Activated CD4-positive, alpha-beta memory T cell treated with anti-CD3 and anti-CD28 coated beads for 36 hours (primary cell): ENCODE results near the gene ZC3HAV1. TPM values are rescaled to one million over a fixed set of nuclear protein-coding genes. Genes with fewer than 3 reads are reported as not detected.
"Not testable (repeated sequence)": the region's sequence is repeated elsewhere in the genome, so short reads cannot be mapped to it uniquely, and the experiment has no call there.

Source experiments
- CTCF ChIA-PET: fragments of 350-600 bp; sonication (Branson Sonifier 250); formaldehyde crosslinking; loops from one replicate; lab custom pipeline; 2021; ENCODE audit warnings: antibody characterized with exemption, inconsistent platforms; lab: Charles Lee
- POLR2A ChIA-PET: fragments of 350-600 bp; sonication (Branson Sonifier 250); formaldehyde crosslinking; loops from one replicate; lab custom pipeline; 2021; ENCODE audit warnings: antibody characterized with exemption; lab: Charles Lee
- DNase-seq: peaks from one replicate; pipeline ENCODE4 v3.0.0-alpha.2; 2020
- H3K27ac Mint-ChIP-seq: one replicate; pipeline ENCODE4 v1.8.0; 2021; ENCODE audit warnings: mixed read lengths
- H3K27me3 Mint-ChIP-seq: one replicate; pipeline ENCODE4 v1.8.0; 2021; ENCODE audit warnings: mixed read lengths
- H3K36me3 Mint-ChIP-seq: one replicate; pipeline ENCODE4 v1.8.0; 2021; ENCODE audit warnings: mixed read lengths
- H3K4me1 Mint-ChIP-seq: one replicate; pipeline ENCODE4 v1.8.0; 2021; ENCODE audit warnings: low read depth, mixed read lengths
- H3K4me3 Mint-ChIP-seq: one replicate; pipeline ENCODE4 v1.8.0; 2021; ENCODE audit warnings: mild to moderate bottlenecking, mixed read lengths
- H3K9me3 Mint-ChIP-seq: one replicate; pipeline ENCODE4 v1.8.0; 2021; ENCODE audit warnings: mixed read lengths
- intact Hi-C: fragments of 100-400 bp; cut with micrococcal nuclease; formaldehyde crosslinking; loops from one replicate; pipeline ENCODE4 v1.15.1; 2023
- total RNA-seq, 2 experiments: library from RNA; stranded (reverse); gene quantifications; one replicate each; pipeline ENCODE4 v1.2.3, GENCODE V29; 2021

ZC3HAV1 gene
- total RNA-seq, 2 experiments from 2014 or later = 99.3 to 99.6 TPM

- Mint-ChIP-seq H3K27ac (peak overlapping the region; percentile 79), H3K27me3 (no peaks in the 10 kb centered on the region), H3K36me3 (peaks cover 85% of the 10 kb centered on the region), H3K9me3 (peaks cover 18% of the 10 kb centered on the region), H3K4me3 (no peak overlapping the region), H3K4me1 (peaks cover 82% of the 10 kb centered on the region)
- DNase-seq = no peak
- CTCF ChIA-PET = interaction anchor here (1.7 to 5.2 kb wide), 2 partner anchors 12 to 70 kb away, joined by 3 to 38 read pairs; no protein-coding TSS in a partner anchor
- intact Hi-C loops = no loop called here
- POLR2A ChIA-PET = interaction anchor here (0.9 kb wide), 1 partner anchor 8 kb away, joined by 3 read pairs; no protein-coding TSS in a partner anchor
Observed at GRCh38 chr7:139087212-139087611, 22.3 kb downstream of the ZC3HAV1 start.

DNA sequence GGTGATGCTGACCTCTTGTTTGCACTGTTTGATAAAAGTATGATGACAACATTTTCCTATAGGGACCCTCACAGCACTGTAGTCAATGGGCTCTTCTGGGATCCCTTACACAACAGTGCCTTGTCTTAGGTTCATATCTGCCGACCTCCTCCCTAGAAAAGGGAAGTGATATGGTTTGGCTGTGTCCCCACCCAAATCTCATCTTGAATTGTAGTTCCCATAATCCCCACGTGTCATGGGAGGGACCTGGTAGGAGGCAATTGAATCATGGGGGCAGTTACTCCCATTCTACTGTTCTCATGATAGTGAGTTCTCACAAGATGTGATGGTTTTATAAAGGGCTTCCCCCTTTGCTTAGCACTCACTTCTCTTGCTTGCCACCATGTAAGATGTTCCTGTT, 23.1 kb downstream of the ZC3HAV1 start:
- intact Hi-C loops = no loop called here
- ChIA-PET POLR2A (interaction anchor here (0.7 to 1.6 kb wide), 2 partner anchors 9 to 12 kb away, joined by 3 to 6 read pairs; no protein-coding TSS in a partner anchor), CTCF (interaction anchor here (0.6 to 5.2 kb wide), 2 partner anchors 11 to 273 kb away, joined by 3 to 38 read pairs; partner anchors contain the start of gene LUC7L2)
- Mint-ChIP-seq H3K9me3 (peaks cover 18% of the 10 kb centered on the region), H3K4me3 (no peak overlapping the region), H3K27ac (peak overlapping the region; percentile 79), H3K36me3 (peaks cover 83% of the 10 kb centered on the region), H3K27me3 (no peaks in the 10 kb centered on the region), H3K4me1 (peaks cover 79% of the 10 kb centered on the region)
- no peak for DNase-seq

DNA sequence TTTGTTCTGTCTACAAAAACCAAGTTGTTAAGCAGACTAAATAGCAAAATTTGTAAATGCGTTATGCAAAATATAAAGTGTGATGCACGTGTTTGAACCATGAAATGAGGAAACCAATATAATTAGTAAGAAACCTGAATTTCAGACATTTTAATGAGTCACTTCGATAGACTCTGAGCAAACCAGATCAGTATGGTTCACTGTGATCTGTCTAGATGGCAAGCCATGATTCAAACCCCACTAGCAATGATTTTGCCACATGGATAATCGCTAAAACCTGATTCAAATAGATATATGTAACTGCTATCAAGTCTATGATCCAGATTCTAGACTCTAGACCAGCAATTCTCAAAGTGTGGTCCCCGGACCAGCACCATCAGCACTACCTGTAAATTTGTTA, 24.8 kb downstream of the ZC3HAV1 start:
- intact Hi-C loops = loop anchor here (1.0 kb wide), 2 partner anchors 11 to 16 kb away; no protein-coding TSS in a partner anchor
- H3K9me3 Mint-ChIP-seq = peaks cover 18% of the 10 kb centered on the region
- DNase-seq = no peak
- H3K27ac Mint-ChIP-seq = peak overlapping the region; percentile 79
- POLR2A ChIA-PET = interaction anchor here (0.7 to 1.3 kb wide), 4 partner anchors 9 to 49 kb away, joined by 3 to 4 read pairs (median 4); a partner anchor contains a TSS
- no peaks in the 10 kb centered on the region for H3K27me3 Mint-ChIP-seq
- H3K4me1 Mint-ChIP-seq = peaks cover 86% of the 10 kb centered on the region
- no peak overlapping the region for H3K4me3 Mint-ChIP-seq
- CTCF ChIA-PET = interaction anchor here (0.9 to 5.2 kb wide), 3 partner anchors 9 to 42 kb away, joined by 3 to 38 read pairs (median 4); no protein-coding TSS in a partner anchor
- H3K36me3 Mint-ChIP-seq = peaks cover 91% of the 10 kb centered on the region

GRCh38 chr7:139081584-139081983, 27.9 kb downstream of the ZC3HAV1 start:
- intact Hi-C loops = no loop called here
- POLR2A ChIA-PET = interaction anchor here (0.7 to 1.6 kb wide), 2 partner anchors 11 to 25 kb away, joined by 3 read pairs; no protein-coding TSS in a partner anchor
- peak overlapping the region; percentile 81 for H3K27ac Mint-ChIP-seq

DNA sequence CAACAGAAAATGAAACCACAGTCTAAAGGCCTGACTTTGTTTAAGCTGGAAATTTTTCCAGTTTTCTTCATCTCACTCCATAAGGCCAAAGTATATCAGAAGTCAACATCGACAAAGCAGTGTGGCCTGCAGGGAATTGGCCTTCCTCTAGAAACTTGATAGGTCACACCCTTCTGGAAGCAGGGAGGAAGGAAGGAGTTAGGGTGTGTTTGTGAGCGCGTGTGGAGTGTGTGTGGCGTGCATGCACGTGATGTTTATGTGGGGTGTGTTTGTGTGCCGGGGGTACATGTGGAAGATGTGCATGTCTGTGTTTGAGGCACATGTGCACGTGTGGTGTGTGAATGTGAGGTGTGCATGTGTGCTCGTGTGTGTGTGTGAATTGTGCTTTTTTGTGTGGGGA, 28.6 kb downstream of the ZC3HAV1 start:
- ChIA-PET CTCF (interaction anchor here (0.6 to 1.7 kb wide), 2 partner anchors 24 to 64 kb away, joined by 4 read pairs; no protein-coding TSS in a partner anchor), POLR2A (interaction anchor here (0.7 to 1.6 kb wide), 2 partner anchors 11 to 24 kb away, joined by 3 read pairs; no protein-coding TSS in a partner anchor)
- Mint-ChIP-seq H3K27me3 (no peaks in the 10 kb centered on the region), H3K4me3 (peak overlapping the region; percentile 33), H3K27ac (peak overlapping the region; percentile 81), H3K36me3 (peaks cover 89% of the 10 kb centered on the region), H3K9me3 (no peaks in the 10 kb centered on the region), H3K4me1 (peaks cover 71% of the 10 kb centered on the region)
- peak; percentile 14 for DNase-seq
- intact Hi-C loops = no loop called here

More at GRCh38 chr7:139081584-139081983, 27.9 kb downstream of the ZC3HAV1 start:
- Mint-ChIP-seq H3K36me3 (peaks cover 90% of the 10 kb centered on the region), H3K4me1 (peaks cover 77% of the 10 kb centered on the region), H3K4me3 (no peak overlapping the region), H3K27me3 (no peaks in the 10 kb centered on the region), H3K9me3 (peaks cover 3% of the 10 kb centered on the region)
- CTCF ChIA-PET = no interaction called here
- DNase-seq = no peak

- no peaks in the 10 kb centered on the region for H3K9me3 Mint-ChIP-seq
- no peak overlapping the region for H3K4me3 Mint-ChIP-seq
- peaks cover 84% of the 10 kb centered on the region for H3K36me3 Mint-ChIP-seq
- peaks cover 66% of the 10 kb centered on the region for H3K4me1 Mint-ChIP-seq
- H3K27ac Mint-ChIP-seq = peak overlapping the region; percentile 81
- ChIA-PET CTCF (interaction anchor here (0.8 to 1.7 kb wide), 3 partner anchors 14 to 63 kb away, joined by 4 to 7 read pairs (median 4); no protein-coding TSS in a partner anchor), POLR2A (interaction anchor here (0.6 kb wide), 1 partner anchor 413 kb away, joined by 3 read pairs; no protein-coding TSS in a partner anchor)
- H3K27me3 Mint-ChIP-seq = no peaks in the 10 kb centered on the region
- intact Hi-C loops = no loop called here
- DNase-seq = peak; percentile 8
Observed at GRCh38 chr7:139079861-139080260, 29.7 kb downstream of the ZC3HAV1 start.

DNA sequence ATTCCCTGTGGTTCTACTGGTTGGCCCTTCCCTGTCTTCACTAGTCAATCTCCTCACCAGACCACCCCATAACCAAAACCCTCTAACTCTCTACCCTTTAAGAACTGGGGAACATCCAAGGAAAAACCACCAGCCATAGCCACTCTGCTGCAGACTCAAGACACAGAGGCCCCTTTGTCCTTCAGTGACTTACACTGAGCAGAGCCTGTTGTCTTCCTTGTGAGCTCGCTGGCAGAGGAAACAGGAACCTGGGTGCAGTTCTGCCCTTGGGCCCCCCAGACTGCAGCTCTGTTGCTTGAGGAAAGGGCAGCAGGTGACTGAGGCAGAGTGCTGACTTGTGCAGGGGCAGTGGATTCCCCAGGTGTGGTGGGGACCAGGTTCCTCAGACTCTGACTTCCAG, 30.6 kb downstream of the ZC3HAV1 start:
- Mint-ChIP-seq H3K36me3 (peaks cover 78% of the 10 kb centered on the region), H3K9me3 (no peaks in the 10 kb centered on the region), H3K4me3 (peak overlapping the region; percentile 2), H3K4me1 (peaks cover 63% of the 10 kb centered on the region), H3K27me3 (no peaks in the 10 kb centered on the region), H3K27ac (peak overlapping the region; percentile 81)
- peak; percentile 11 for DNase-seq
- intact Hi-C loops = no loop called here
- ChIA-PET CTCF (no interaction called here), POLR2A (interaction anchor here (0.6 to 2.0 kb wide), 2 partner anchors 9 to 65 kb away, joined by 3 to 7 read pairs; no protein-coding TSS in a partner anchor)

DNA sequence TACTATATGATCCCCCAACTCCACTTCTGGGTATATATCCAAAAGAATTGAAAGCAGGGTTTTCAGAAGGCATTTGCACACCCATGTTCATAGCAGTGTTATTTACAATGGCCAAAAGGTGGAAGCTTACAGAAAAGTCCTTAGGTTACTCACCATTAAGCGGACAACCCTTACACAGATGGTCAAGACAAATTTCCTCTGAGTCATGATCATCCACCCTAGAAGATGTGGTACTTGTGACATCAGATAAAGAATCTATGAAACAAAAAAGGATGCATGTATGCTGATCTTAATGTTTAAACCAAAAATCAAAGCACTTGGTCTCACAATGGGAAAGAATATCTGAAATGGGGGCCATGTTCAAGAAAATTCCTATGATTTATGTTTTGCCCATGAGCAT, 31.1 kb downstream of the ZC3HAV1 start:
- DNase-seq = no peak
- H3K27me3 Mint-ChIP-seq = no peaks in the 10 kb centered on the region
- CTCF ChIA-PET = no interaction called here
- H3K36me3 Mint-ChIP-seq = peaks cover 77% of the 10 kb centered on the region
- POLR2A ChIA-PET = interaction anchor here (0.6 to 2.0 kb wide), 2 partner anchors 9 to 65 kb away, joined by 3 to 7 read pairs; no protein-coding TSS in a partner anchor
- H3K4me3 Mint-ChIP-seq = no peak overlapping the region
- H3K27ac Mint-ChIP-seq = peak overlapping the region; percentile 81
- intact Hi-C loops = no loop called here
- H3K9me3 Mint-ChIP-seq = no peaks in the 10 kb centered on the region
- H3K4me1 Mint-ChIP-seq = peaks cover 63% of the 10 kb centered on the region

DNA sequence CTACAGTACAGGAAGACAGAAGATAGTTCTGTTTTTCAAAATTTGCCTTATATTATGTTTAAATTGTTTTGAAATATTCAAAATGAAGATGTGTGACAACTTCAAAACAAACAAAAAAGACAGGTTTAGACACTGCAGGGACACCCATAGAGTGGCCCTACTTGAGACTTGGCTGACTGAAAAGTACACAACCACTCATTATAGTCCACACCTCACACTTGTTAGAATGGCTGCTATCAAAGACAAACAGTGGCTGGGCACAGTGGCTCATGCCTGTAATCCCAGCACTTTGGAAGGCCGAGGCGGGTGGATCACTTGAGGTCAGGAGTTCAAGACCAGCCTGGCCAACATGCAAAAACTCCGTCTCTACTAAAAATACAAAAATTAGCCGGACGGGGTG, 31.8 kb downstream of the ZC3HAV1 start:
- intact Hi-C loops, H3K9me3 Mint-ChIP-seq, H3K27me3 Mint-ChIP-seq, H3K4me3 Mint-ChIP-seq: not testable (repeated sequence)
- Mint-ChIP-seq H3K36me3 (peaks cover 76% of the 10 kb centered on the region), H3K27ac (peak overlapping the region; percentile 81), H3K4me1 (peaks cover 59% of the 10 kb centered on the region)
- ChIA-PET CTCF (interaction anchor here (1.3 to 3.6 kb wide), 2 partner anchors 16 to 61 kb away, joined by 4 to 69 read pairs; no protein-coding TSS in a partner anchor), POLR2A (interaction anchor here (0.6 to 2.0 kb wide), 2 partner anchors 8 to 276 kb away, joined by 3 to 7 read pairs; no protein-coding TSS in a partner anchor)
- peak; percentile 7 for DNase-seq

DNA sequence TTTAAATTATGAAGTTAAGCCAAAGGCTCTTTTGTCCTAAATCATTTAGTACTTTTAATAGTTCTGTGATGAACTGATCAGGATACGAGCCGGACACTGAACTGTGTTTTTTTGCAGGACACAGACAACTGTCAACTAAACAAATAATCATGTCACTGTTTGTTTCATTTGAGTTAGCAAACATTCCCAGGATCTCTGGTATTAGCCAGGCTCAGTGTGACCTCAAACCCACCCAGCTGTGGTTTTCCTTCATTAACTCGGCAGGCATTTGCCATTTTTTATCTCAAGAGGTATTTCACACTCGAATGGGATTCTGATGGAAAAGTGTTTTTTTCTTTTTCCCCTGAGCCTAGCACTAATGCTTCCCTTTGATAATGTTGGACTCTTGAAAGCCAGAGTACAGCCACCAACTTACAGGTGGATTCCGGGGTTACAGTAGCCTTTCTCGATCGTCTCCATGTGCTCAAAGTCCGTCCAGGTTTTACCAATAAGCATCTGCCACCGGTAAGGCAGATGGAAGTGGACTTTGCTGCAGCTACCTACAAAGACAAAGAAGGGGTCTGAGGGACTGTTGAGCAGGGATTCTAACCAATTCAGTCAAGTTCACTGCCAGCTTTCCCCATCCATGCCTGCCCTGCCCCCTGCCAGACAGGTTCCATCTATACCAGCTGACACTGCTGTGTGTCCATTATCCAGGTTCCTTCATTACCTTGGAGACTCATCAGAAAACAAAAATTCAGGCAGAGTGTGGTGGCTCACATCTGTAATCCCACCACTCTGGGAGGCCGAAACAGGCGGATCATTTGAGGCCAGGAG, 33.4 kb downstream of the ZC3HAV1 start:
- Mint-ChIP-seq H3K27me3 (no peaks in the 10 kb centered on the region), H3K27ac (peak overlapping the region; percentile 56), H3K9me3 (no peaks in the 10 kb centered on the region), H3K4me3 (no peak overlapping the region), H3K36me3 (peaks cover 79% of the 10 kb centered on the region), H3K4me1 (peaks cover 60% of the 10 kb centered on the region)
- POLR2A ChIA-PET = interaction anchor here (1.6 to 1.7 kb wide), 2 partner anchors 22 to 29 kb away, joined by 3 to 4 read pairs; no protein-coding TSS in a partner anchor
- DNase-seq = peak; percentile 8
- CTCF ChIA-PET = interaction anchor here (1.2 to 3.6 kb wide), 17 partner anchors 9 to 193 kb away, joined by 4 to 69 read pairs (median 12); no protein-coding TSS in a partner anchor
- intact Hi-C loops = loop anchor here (1.0 to 2.0 kb wide), 4 partner anchors 7 to 189 kb away; no protein-coding TSS in a partner anchor

- H3K4me1 Mint-ChIP-seq = peaks cover 52% of the 10 kb centered on the region
- intact Hi-C loops = loop anchor here (1.0 to 2.0 kb wide), 4 partner anchors 8 to 188 kb away; no protein-coding TSS in a partner anchor
Observed at GRCh38 chr7:139075031-139075652, 34.4 kb downstream of the ZC3HAV1 start.

More at GRCh38 chr7:139075031-139075652, 34.4 kb downstream of the ZC3HAV1 start:
- no peaks in the 10 kb centered on the region for H3K9me3 Mint-ChIP-seq
- peak overlapping the region; percentile 75 for H3K27ac Mint-ChIP-seq
- peak; percentile 73 for DNase-seq
- H3K27me3 Mint-ChIP-seq = no peaks in the 10 kb centered on the region
- H3K4me3 Mint-ChIP-seq = no peak overlapping the region
- ChIA-PET CTCF (interaction anchor here (0.8 to 3.6 kb wide), 37 partner anchors 8 to 199 kb away, joined by 3 to 69 read pairs (median 5); a partner anchor contains a TSS), POLR2A (interaction anchor here (1.4 to 1.7 kb wide), 3 partner anchors 10 to 30 kb away, joined by 3 to 4 read pairs (median 3); no protein-coding TSS in a partner anchor)
- H3K36me3 Mint-ChIP-seq = peaks cover 72% of the 10 kb centered on the region
